Heart left ventricle (tissue), 13 donors: ENCODE measurements around the gene MCM3AP.

Source experiments
- CTCF ChIP-seq, 12 donors: fragments of 200-600 bp; sonication (generic) in 4 of 12; IDR thresholded peaks; one replicate each; pipeline versions ENCODE4 v1.5.0 to v1.8.0; 2018 to 2022; ENCODE audit warnings: antibody characterized with exemption in 12 of 12, mild to moderate bottlenecking in 5 of 12
- POLR2A ChIP-seq, 2 donors: fragments of 450-650 bp; IDR thresholded peaks; one replicate each; pipeline ENCODE4 v1.6.1; 2017; ENCODE audit warnings: antibody characterized with exemption in 2 of 2, mild to moderate bottlenecking in 2 of 2, moderate library complexity in 2 of 2
- donor health status: ischemic (EF 13 %, LVEDD 7.1; RV severe dilation, severe dysfunction).
- donor health status: DM: no; HTN: yes; CAD: no.
- donor health status: DM: no; HTN: no; CAD: no.
- donor health status: ischemic (EF 25% LVEDD 6.9; RV normal size, moderate dysfunction).
- donor health status: ischemic (EF 25% LVEDD 5.7; RV mildly dilated, moderate dysfunction).
- donor health status: ischemic (EF 35%, LVEDD 5.7; RV mildly dilated, moderate dysfunction).
- donor health status: nonischemic (EF 11% LVEDD 7.7; RV severe dilation, severe dysfunction).
- donor health status: DM: yes; HTN: yes; CAD: no.
- donor health status: PGD.
- donor health status: ischemic (EF 29% LVEDD 5.4; RV normal size, mild dysfunction).
- donor health status: nonischemic (EF 23%, LVEDD 6.1; RV moderate dilation, normal function).

GRCh38 chr21:46266946-46267345, 18.5 kb downstream of the MCM3AP start:
- TF ChIP-seq CTCF (IDR thresholded peaks at IDR 0.05): no peak
- TF ChIP-seq POLR2A (IDR thresholded peaks at IDR 0.05): no peak
